ENCODE measurements around the gene ZNF619. TPM values are rescaled to one million over a fixed set of nuclear protein-coding genes. Genes with fewer than 3 reads are reported as not detected.

Gene ZNF619
- total RNA-seq, 1 donor from 2014 or later = 3.2 TPM

- intact Hi-C loops (cut with DNase I) = no loop called here
- peak within 1 kb of the TSS; percentile 60 to 87 for H3K4me3 ChIP-seq
- H3K9me3 ChIP-seq = no peaks in the 10 kb centered on the region
- peaks cover 0 to 11% of the 10 kb centered on the region in 2 donors for H3K36me3 ChIP-seq
- H3K4me1 ChIP-seq = peaks cover 21% of the 10 kb centered on the region
- H3K27ac ChIP-seq = peak within 1 kb of the TSS; percentile 85
- peak in 1 of 2 donors; percentile 89 for DNase-seq (ENCODE audit: extremely low spot score in 2 of 2)
- no peaks in the 10 kb centered on the region for H3K27me3 ChIP-seq
- TF ChIP-seq POLR2AphosphoS5 (IDR thresholded peaks at IDR 0.05; ENCODE audit: insufficient read depth in 1 of 2, low read depth in 1 of 2) (peak in 1 of 2 donors; percentile 95), POLR2A (IDR thresholded peaks at IDR 0.05) (peak in 1 of 2 donors; percentile 59)
- TF ChIP-seq, protein P1, sequence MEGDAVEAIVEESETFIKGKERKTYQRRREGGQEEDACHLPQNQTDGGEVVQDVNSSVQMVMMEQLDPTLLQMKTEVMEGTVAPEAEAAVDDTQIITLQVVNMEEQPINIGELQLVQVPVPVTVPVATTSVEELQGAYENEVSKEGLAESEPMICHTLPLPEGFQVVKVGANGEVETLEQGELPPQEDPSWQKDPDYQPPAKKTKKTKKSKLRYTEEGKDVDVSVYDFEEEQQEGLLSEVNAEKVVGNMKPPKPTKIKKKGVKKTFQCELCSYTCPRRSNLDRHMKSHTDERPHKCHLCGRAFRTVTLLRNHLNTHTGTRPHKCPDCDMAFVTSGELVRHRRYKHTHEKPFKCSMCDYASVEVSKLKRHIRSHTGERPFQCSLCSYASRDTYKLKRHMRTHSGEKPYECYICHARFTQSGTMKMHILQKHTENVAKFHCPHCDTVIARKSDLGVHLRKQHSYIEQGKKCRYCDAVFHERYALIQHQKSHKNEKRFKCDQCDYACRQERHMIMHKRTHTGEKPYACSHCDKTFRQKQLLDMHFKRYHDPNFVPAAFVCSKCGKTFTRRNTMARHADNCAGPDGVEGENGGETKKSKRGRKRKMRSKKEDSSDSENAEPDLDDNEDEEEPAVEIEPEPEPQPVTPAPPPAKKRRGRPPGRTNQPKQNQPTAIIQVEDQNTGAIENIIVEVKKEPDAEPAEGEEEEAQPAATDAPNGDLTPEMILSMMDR (IDR thresholded peaks at IDR 0.05) = peak in 1 of 3 experiments; percentile 43
Measured at GRCh38 chr3:40524568-40525285, 47.8 kb downstream of the ZNF619 start, which contains the start of gene ZNF621. Gene ZNF621 (plus strand): TSS chr3:40524960. CDS start chr3:40525841, 881 bp downstream.

DNA sequence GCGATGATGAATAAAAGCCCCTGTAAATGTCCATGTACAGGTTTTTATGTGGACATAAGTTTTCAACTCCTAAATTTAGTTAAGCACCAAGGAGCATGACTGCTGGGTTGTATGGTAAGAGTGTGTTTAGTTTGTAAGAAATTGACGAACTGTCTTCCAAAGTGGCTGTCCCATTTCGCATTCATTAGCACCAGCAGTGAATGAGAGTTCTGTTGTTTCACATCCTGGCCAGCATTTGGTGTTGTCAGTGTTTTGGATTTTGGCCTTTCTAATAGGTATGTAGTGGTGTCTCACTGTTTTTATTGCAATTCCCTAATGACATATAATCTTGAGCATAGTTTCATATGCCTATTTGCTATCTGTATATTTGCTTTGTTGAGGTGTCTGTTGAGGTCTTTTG is 51.5 kb downstream of the ZNF619 start:
- H3K36me3 ChIP-seq = peaks cover 7 to 48% of the 10 kb centered on the region in 2 donors
- no peak for DNase-seq (ENCODE audit: extremely low spot score in 2 of 2)
- no peaks in the 10 kb centered on the region for H3K9me3 ChIP-seq
- no peak for TF ChIP-seq POLR2AphosphoS5 (IDR thresholded peaks at IDR 0.05; ENCODE audit: insufficient read depth in 1 of 2, low read depth in 1 of 2)
- TF ChIP-seq, protein P1 (IDR thresholded peaks at IDR 0.05) = no peak
- no peak for TF ChIP-seq POLR2A (IDR thresholded peaks at IDR 0.05)
- H3K4me1 ChIP-seq = peaks cover 21% of the 10 kb centered on the region
- intact Hi-C loops (cut with DNase I) = no loop called here
- H3K4me3 ChIP-seq = no peak overlapping the region
- no peak overlapping the region for H3K27ac ChIP-seq
- no peaks in the 10 kb centered on the region for H3K27me3 ChIP-seq

DNA sequence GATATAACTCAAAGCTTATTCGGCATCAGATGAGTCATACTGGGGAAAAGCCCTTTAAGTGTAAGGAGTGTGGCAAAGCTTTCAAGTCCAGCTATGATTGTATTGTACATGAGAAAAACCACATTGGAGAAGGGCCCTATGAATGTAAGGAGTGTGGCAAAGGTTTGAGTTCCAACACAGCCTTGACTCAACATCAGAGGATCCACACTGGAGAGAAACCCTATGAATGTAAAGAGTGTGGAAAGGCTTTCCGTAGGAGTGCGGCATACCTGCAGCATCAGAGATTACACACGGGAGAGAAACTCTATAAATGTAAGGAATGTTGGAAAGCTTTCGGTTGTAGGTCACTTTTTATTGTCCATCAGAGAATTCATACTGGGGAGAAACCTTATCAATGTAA is 55.3 kb downstream of the ZNF619 start:
- intact Hi-C loops (cut with DNase I) = no loop called here
- no peaks in the 10 kb centered on the region for H3K9me3 ChIP-seq
- no peaks in the 10 kb centered on the region for H3K4me1 ChIP-seq
- no peak for TF ChIP-seq POLR2AphosphoS5 (IDR thresholded peaks at IDR 0.05; ENCODE audit: insufficient read depth in 1 of 2, low read depth in 1 of 2)
- TF ChIP-seq, protein P1 (IDR thresholded peaks at IDR 0.05) = no peak
- no peak for TF ChIP-seq POLR2A (IDR thresholded peaks at IDR 0.05)
- no peak for DNase-seq (ENCODE audit: extremely low spot score in 2 of 2)
- H3K27ac ChIP-seq = no peak overlapping the region
- H3K4me3 ChIP-seq = no peak overlapping the region
- H3K36me3 ChIP-seq = peaks cover 7 to 77% of the 10 kb centered on the region in 2 donors
- H3K27me3 ChIP-seq = no peaks in the 10 kb centered on the region

DNA sequence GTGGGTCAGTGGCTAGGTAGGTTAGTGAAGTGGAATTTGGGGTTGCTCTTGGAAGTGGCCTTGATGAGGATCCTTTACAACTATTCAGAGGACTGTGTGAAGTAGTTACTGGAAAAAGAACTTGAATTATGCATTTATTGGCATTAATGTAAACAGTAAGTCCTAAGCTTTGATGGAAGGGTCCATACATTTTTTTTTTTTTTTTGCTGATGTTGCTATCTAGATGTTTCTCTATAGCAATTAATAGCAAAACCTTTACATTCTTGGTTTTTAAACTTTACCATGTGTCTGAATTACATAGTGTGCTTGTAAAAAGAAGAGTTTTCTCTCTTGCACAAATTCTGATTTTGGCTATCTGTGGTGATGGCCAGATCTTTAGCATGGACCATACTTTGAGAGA is 57.4 kb downstream of the ZNF619 start:
- intact Hi-C loops (cut with DNase I) = no loop called here
- H3K4me3 ChIP-seq = no peak overlapping the region
- H3K9me3 ChIP-seq = no peaks in the 10 kb centered on the region
- no peak for DNase-seq (ENCODE audit: extremely low spot score in 2 of 2)
- H3K27ac ChIP-seq = no peak overlapping the region
- TF ChIP-seq POLR2AphosphoS5 (IDR thresholded peaks at IDR 0.05; ENCODE audit: insufficient read depth in 1 of 2, low read depth in 1 of 2) = no peak
- TF ChIP-seq, protein P1 (IDR thresholded peaks at IDR 0.05) = no peak
- TF ChIP-seq POLR2A (IDR thresholded peaks at IDR 0.05) = no peak
- H3K4me1 ChIP-seq = no peaks in the 10 kb centered on the region
- peaks cover 7 to 78% of the 10 kb centered on the region in 2 donors for H3K36me3 ChIP-seq
- H3K27me3 ChIP-seq = no peaks in the 10 kb centered on the region

Small RNA genes within 50 kb of the gene (small RNA-seq; reads per million reads assigned to genes)
- not detected for gene RNU5B-2P

Other genes with a start within 250 kb of the ZNF619 start
- gene EIF1B, start 167.4 kb upstream of the ZNF619 start, total RNA-seq = 18.9 TPM
- 3.9 TPM for gene ENTPD3, start 89.9 kb upstream of the ZNF619 start, total RNA-seq
- 500 TPM for gene RPL14, start 19.8 kb upstream of the ZNF619 start, total RNA-seq
- 1.5 TPM for gene ZNF620, start 28.9 kb downstream of the ZNF619 start, total RNA-seq
- 13.3 TPM for gene ZNF621, start 47.8 kb downstream of the ZNF619 start, total RNA-seq

All from vagina (tissue), 2 donors.